HCT116 (cell line): ENCODE data around the gene LTBP1.

Source experiments
- CTCF ChIP-seq, 3 experiments: fragments of 200-600 bp in 1 of 3; sonication (generic) in 1 of 3; IDR thresholded peaks in 2 of 3; conservative IDR thresholded peaks in 1 of 3; 2 replicates each; pipeline ENCODE4 v1.5.1; 2012 to 2017; ENCODE audit warnings: low read depth in 2 of 3, low read length in 2 of 3, antibody characterized with exemption in 1 of 3, borderline replicate concordance in 1 of 3, control low read depth in 1 of 3, mild to moderate bottlenecking in 1 of 3, mixed read lengths in 1 of 3, mixed run types in 1 of 3, moderate library complexity in 1 of 3; ENCODE audit not compliant: insufficient read depth in 1 of 3
- EZH2 ChIP-seq: fragments of 200-600 bp; sonication (generic); IDR thresholded peaks from 2 replicates; pipeline ENCODE4 v1.6.1; 2017; ENCODE audit warnings: antibody characterized with exemption, mixed run types
- EZH2phosphoT487 ChIP-seq: fragments of 200-600 bp; IDR thresholded peaks from 2 replicates; pipeline ENCODE4 v1.6.1; 2018; ENCODE audit warnings: antibody characterized with exemption, borderline replicate concordance
- JUND ChIP-seq: IDR thresholded peaks from 2 replicates; pipeline ENCODE4 v1.6.1; 2012
- REST ChIP-seq: IDR thresholded peaks from 2 replicates; pipeline ENCODE4 v1.6.1; 2012; ENCODE audit warnings: low read depth

GRCh38 chr2:33215299-33215698, 268.5 kb downstream of the LTBP1 start:
- TF ChIP-seq JUND (no peak), EZH2 (no peak), REST (no peak), EZH2phosphoT487 (no peak), CTCF (IDR thresholded peaks at IDR 0.05 in 2 of 3, conservative IDR thresholded peaks at IDR 0.05 in 1 of 3; ENCODE audit: borderline replicate concordance in 1 of 3, insufficient read depth in 1 of 3, low read depth in 2 of 3, low read length in 2 of 3) (peak in 1 of 3 experiments; percentile 11; a peak in 1 of 6 replicates)
